ENCODE measurements around the gene MYOZ3. TPM values are rescaled to one million over a fixed set of nuclear protein-coding genes. Genes with fewer than 3 reads are reported as not detected.

Gene MYOZ3
- total RNA-seq, 1 experiment from 2014 or later = not detected

- ChIA-PET CTCF (interaction anchor here (10.7 kb wide), 1 partner anchor 98 kb away, joined by 56 read pairs; no protein-coding TSS in a partner anchor), POLR2A (no interaction called here)
- no peaks in the 10 kb centered on the region for H3K27me3 Mint-ChIP-seq (ENCODE audit: insufficient read depth, unreplicated experiment)
- peaks cover 4% of the 10 kb centered on the region; the same call in 1 of the 2 replicates for H3K4me1 ChIP-seq
- TF ChIP-seq CTCF (IDR thresholded peaks at IDR 0.05; ENCODE audit: insufficient read depth in 1 of 2, low read depth in 1 of 2, low read length in 1 of 2, severe bottlenecking in 1 of 2, unreplicated experiment in 1 of 2) = no peak
- BruUV-seq (replicated peaks) = no TSS peak
- no peaks in the 10 kb centered on the region for H3K9me3 ChIP-seq
- no peak overlapping the region for H3K4me3 Mint-ChIP-seq (ENCODE audit: unreplicated experiment)
- H3K4me3 ChIP-seq (ENCODE audit: low read depth, low read length) = no peak overlapping the region
- no peaks in the 10 kb centered on the region for H3K9me3 Mint-ChIP-seq (ENCODE audit: unreplicated experiment)
- peaks cover 29% of the 10 kb centered on the region for H3K36me3 Mint-ChIP-seq (ENCODE audit: insufficient read depth, unreplicated experiment)
- no peaks in the 10 kb centered on the region for H3K36me3 ChIP-seq (ENCODE audit: control insufficient read depth, insufficient read depth, low read length)
- no peaks in the 10 kb centered on the region for H3K27me3 ChIP-seq (replicated peaks; ENCODE audit: control insufficient read depth, insufficient read depth, low read length)
- no peak for DNase-seq
- H3K27ac Mint-ChIP-seq (ENCODE audit: unreplicated experiment) = no peak overlapping the region
- intact Hi-C loops (cut with micrococcal nuclease; ENCODE audit: unreplicated experiment) = loop anchor here (2.0 kb wide), 2 partner anchors 120 to 188 kb away; partner anchors contain the start of genes IRGM and SMIM3
- peaks cover 9% of the 10 kb centered on the region for H3K4me1 Mint-ChIP-seq (ENCODE audit: low read depth, unreplicated experiment)
Observed at GRCh38 chr5:150658699-150659265, 2.3 kb upstream of the MYOZ3 start.

GRCh38 chr5:150659360-150660107 is 1.5 kb upstream of the MYOZ3 start:
- no peaks in the 10 kb centered on the region for H3K9me3 ChIP-seq
- H3K4me3 ChIP-seq (ENCODE audit: low read depth, low read length) = no peak overlapping the region
- H3K36me3 ChIP-seq (ENCODE audit: control insufficient read depth, insufficient read depth, low read length) = no peaks in the 10 kb centered on the region
- Mint-ChIP-seq H3K27me3 (ENCODE audit: insufficient read depth, unreplicated experiment) (no peaks in the 10 kb centered on the region), H3K4me3 (ENCODE audit: unreplicated experiment) (no peak overlapping the region), H3K36me3 (ENCODE audit: insufficient read depth, unreplicated experiment) (peaks cover 29% of the 10 kb centered on the region), H3K4me1 (ENCODE audit: low read depth, unreplicated experiment) (peaks cover 9% of the 10 kb centered on the region), H3K27ac (ENCODE audit: unreplicated experiment) (no peak overlapping the region), H3K9me3 (ENCODE audit: unreplicated experiment) (no peaks in the 10 kb centered on the region)
- BruUV-seq (replicated peaks) = no TSS peak
- H3K4me1 ChIP-seq = peaks cover 4% of the 10 kb centered on the region; the same call in 1 of the 2 replicates
- ChIA-PET CTCF (interaction anchor here (10.7 kb wide), 1 partner anchor 98 kb away, joined by 56 read pairs; no protein-coding TSS in a partner anchor), POLR2A (no interaction called here)
- TF ChIP-seq CTCF (IDR thresholded peaks at IDR 0.05; ENCODE audit: insufficient read depth in 1 of 2, low read depth in 1 of 2, low read length in 1 of 2, severe bottlenecking in 1 of 2, unreplicated experiment in 1 of 2) = no peak
- DNase-seq = no peak
- no peaks in the 10 kb centered on the region for H3K27me3 ChIP-seq (replicated peaks; ENCODE audit: control insufficient read depth, insufficient read depth, low read length)
- intact Hi-C loops (cut with micrococcal nuclease; ENCODE audit: unreplicated experiment) = loop anchor here (2.0 kb wide), 2 partner anchors 119 to 187 kb away; partner anchors contain the start of genes IRGM and SMIM3

DNA sequence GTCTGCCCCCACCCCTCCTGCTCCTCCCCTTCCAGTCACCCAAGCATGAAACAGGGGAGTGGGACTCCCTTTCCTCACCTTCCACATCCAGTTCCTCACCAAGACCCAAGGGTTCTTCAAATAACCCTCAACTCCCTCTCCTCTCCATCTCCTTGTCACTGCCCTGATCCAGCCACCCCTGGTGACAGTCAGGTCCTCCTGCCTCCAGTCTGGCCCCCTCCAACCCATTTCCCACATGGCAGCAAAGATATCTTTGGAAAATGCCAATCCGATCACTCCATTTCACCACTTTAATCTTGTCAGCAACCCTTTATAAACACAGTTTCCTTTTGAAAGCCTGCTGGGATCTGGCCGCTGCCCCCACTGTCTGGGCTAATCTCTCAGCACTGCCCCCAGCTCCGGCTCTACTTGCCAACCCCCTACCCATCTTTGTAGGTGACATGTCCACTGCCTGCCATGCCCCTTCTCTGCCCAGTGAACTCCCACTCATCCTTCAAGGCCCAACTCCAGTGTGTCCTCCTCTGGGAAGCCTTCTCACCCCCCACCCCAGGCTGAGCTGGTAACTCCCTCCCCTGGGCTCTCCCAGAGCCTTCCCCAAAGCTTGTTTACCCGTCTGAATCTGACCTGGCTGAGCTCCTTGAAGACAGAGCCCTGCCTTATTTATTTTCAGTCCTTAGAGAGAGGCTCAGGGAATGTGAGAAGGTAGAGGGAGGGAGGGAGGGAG is 781 bp upstream of the MYOZ3 start:
- Mint-ChIP-seq H3K27ac (ENCODE audit: unreplicated experiment) (no peak overlapping the region), H3K9me3 (ENCODE audit: unreplicated experiment) (no peaks in the 10 kb centered on the region), H3K27me3 (ENCODE audit: insufficient read depth, unreplicated experiment) (no peaks in the 10 kb centered on the region), H3K4me3 (ENCODE audit: unreplicated experiment) (no peak overlapping the region), H3K4me1 (ENCODE audit: low read depth, unreplicated experiment) (peaks cover 9% of the 10 kb centered on the region), H3K36me3 (ENCODE audit: insufficient read depth, unreplicated experiment) (peaks cover 29% of the 10 kb centered on the region)
- H3K4me3 ChIP-seq (ENCODE audit: low read depth, low read length) = no peak overlapping the region
- POLR2A ChIA-PET = interaction anchor here (0.6 kb wide), 1 partner anchor 41 kb away, joined by 3 read pairs; the partner anchor contains the start of gene RBM22
- TF ChIP-seq CTCF (IDR thresholded peaks at IDR 0.05; ENCODE audit: insufficient read depth in 1 of 2, low read depth in 1 of 2, low read length in 1 of 2, severe bottlenecking in 1 of 2, unreplicated experiment in 1 of 2) = no peak
- H3K4me1 ChIP-seq = peaks cover 4% of the 10 kb centered on the region; the same call in 1 of the 2 replicates
- no peaks in the 10 kb centered on the region for H3K27me3 ChIP-seq (replicated peaks; ENCODE audit: control insufficient read depth, insufficient read depth, low read length)
- intact Hi-C loops (cut with micrococcal nuclease; ENCODE audit: unreplicated experiment) = no loop called here
- no peaks in the 10 kb centered on the region for H3K9me3 ChIP-seq
- CTCF ChIA-PET = interaction anchor here (0.9 to 10.7 kb wide), 3 partner anchors 99 to 187 kb away, joined by 3 to 56 read pairs (median 3); no protein-coding TSS in a partner anchor
- no TSS peak for BruUV-seq (replicated peaks)
- no peaks in the 10 kb centered on the region for H3K36me3 ChIP-seq (ENCODE audit: control insufficient read depth, insufficient read depth, low read length)
- no peak for DNase-seq

Data from Caco-2 (cell line).